ENCODE results near the gene VEGFA. TPM values are rescaled to one million over a fixed set of nuclear protein-coding genes. Genes with fewer than 3 reads are reported as not detected.

The VEGFA gene
- total RNA-seq, 1 donor from 2014 or later = 120 TPM

DNA sequence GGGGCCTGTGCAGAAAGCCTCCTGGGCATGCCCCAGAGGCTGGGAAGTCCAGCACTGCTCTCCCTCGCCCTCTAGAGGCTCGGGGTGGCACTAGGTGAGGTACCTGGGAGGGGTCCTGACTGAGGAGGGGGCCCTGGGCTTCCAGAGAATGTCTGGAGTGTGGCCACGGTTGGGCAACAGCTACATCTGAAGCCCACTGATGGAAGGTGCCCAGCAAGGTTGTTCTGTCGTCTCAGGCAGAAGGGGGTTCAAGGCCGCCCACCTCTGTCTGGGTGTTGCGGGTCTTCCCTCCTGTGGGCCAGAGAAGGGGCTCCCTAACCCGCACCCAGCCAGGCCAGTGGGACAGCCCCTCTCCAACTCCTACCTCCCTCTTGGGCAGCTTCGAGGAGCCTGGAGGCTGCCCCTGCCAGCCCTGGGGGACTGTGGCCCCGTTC, 11.4 kb upstream of the VEGFA start:
- no peak for DNase-seq (ENCODE audit: low read depth)
- TF ChIP-seq, protein P1, sequence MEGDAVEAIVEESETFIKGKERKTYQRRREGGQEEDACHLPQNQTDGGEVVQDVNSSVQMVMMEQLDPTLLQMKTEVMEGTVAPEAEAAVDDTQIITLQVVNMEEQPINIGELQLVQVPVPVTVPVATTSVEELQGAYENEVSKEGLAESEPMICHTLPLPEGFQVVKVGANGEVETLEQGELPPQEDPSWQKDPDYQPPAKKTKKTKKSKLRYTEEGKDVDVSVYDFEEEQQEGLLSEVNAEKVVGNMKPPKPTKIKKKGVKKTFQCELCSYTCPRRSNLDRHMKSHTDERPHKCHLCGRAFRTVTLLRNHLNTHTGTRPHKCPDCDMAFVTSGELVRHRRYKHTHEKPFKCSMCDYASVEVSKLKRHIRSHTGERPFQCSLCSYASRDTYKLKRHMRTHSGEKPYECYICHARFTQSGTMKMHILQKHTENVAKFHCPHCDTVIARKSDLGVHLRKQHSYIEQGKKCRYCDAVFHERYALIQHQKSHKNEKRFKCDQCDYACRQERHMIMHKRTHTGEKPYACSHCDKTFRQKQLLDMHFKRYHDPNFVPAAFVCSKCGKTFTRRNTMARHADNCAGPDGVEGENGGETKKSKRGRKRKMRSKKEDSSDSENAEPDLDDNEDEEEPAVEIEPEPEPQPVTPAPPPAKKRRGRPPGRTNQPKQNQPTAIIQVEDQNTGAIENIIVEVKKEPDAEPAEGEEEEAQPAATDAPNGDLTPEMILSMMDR (conservative IDR thresholded peaks at IDR 0.05; ENCODE audit: low read depth, low read length) = peak; percentile 82

DNA sequence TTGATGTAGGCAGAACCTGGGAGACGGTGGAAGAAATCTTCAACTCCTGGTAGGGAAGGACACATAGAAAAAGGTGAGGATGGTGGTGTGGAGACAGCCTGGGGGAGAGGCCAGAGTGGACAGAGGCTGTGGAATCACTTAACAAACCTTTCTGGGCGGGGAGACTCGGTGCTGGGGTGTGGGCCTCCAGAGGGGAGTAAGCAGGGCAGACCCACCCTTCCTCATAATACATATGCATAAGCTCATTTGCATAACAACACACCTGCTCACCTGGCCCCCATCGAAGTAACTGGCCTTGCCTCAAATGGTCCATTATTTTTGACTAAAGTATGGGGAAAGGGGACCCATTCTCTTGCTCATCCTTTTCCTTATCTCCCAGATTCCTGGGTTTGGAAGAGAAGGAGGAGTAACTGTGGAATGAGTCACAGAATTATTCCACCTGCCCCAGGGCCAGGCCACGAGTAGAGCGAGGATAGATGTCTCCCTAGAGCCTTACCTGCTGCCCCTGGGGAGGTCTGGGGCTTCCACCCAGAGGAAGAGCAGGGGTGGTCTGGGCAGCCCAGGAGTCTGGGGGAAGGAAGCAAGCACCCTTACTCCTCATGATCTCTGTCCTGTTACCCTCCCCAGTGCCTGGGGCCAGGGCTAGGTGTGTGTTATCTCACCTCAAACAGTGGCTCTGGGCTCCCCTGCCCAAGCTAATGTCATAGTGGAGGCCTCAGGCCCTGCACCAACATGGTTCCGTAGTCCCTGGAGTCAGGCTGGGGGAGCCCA, 10.7 kb upstream of the VEGFA start:
- DNase-seq (ENCODE audit: low read depth) = no peak
- TF ChIP-seq, protein P1 (conservative IDR thresholded peaks at IDR 0.05; ENCODE audit: low read depth, low read length) = no peak
- no peak overlapping the region for H3K4me3 ChIP-seq (ENCODE audit: low read depth, low read length)

More for the DNA sequence above, 11.4 kb upstream of the VEGFA start:
- no peak overlapping the region for H3K4me3 ChIP-seq (ENCODE audit: low read depth, low read length)

DNA sequence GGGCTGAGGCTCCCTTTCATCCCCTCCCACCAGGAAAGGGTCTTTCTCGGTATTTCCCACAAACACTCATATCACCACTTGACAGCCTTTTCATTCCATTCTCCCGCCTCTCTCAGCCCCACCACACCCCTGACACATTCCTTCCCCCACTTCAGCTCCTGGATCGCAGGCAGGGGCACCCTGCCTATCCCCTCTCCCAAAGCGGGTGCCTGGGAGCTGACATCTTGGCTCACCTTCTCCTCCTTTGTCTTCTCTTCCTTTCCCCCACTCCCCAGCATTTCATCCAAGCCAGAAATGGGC, 10.2 kb upstream of the VEGFA start:
- DNase-seq (ENCODE audit: low read depth) = no peak
- TF ChIP-seq, protein P1 (conservative IDR thresholded peaks at IDR 0.05; ENCODE audit: low read depth, low read length) = no peak
- no peak overlapping the region for H3K4me3 ChIP-seq (ENCODE audit: low read depth, low read length)

DNA sequence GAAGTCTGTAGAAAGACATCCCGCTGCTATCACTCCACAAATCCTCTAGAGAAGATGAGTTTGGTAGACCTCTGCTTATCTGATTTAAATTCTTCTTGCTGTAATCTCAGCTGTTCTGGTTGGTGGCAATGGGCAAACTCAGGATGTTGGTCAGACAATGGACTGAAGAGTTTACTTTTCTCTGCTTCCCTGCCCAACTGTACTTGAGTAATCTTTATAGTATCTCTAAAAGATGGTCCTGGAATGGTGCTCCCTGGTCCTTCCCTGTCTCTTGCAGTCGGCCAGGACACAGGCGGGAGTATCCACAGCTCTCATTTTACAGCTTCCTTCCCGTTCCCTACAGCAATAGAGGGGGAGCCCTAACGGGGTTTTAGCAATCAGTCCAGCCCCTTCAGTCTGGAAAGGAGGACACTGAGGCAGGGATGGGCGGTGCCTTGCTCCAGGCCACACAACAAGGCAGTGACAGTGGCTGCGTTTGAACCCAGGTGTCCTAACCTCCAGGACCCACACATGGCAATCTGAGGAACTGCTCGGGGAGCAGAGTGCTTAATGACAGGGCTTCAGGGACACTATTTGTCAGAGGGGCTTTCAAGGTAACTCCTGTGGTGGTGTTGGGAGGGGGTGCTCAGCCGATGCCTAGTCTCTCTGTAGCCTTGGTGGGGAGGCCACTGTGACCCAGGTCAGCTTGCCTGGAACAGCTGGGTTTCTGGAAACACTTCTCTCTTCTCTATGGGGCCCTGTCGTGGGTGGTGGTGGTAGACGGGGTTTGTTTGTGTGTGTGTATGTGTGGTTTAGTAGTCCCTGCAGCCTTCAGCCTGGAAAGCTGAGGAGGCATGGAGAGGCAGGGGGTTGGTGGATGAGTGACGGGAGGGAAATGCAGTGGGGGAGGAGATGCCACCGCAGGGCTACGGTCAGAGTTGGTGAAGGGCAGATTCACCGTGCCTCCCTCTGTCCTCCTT, 9.5 kb upstream of the VEGFA start:
- no peak for DNase-seq (ENCODE audit: low read depth)
- TF ChIP-seq, protein P1 (conservative IDR thresholded peaks at IDR 0.05; ENCODE audit: low read depth, low read length) = no peak
- no peak overlapping the region for H3K4me3 ChIP-seq (ENCODE audit: low read depth, low read length)

DNA sequence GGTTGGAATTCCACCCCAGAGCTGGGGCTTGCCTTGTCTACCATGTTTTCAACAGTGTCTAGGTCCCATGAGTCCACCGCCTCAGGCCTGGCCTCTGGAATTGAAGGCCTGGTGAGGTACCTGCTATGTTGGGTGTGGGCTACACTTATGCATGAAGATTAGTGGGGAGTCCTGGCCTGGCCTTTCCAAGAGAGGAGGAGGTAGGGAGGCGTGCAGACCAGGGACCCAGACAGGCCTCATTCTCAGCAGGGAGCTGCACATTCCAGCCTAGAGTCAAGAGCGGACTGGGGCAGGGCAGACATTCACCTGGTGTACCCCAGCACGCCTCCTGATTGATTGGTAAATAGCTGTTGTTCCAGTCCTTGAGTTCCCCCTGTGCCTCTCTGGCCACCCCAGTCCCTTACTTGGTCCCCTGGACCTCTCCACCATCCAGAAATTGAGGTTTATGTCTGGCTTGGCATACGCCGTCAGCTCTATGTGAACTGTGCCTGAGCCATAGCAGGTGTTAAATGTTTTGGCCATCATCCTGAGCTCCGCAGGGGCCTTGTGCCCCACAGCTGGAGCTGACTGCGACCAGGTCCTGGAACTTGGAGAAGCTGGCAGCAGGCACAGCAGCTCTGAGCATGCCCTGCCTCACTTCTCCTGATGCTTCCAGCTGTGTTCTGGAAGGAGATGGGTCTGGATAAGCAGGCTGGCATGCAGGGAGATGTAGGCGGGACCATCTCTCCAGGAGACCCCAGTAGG, 8.2 kb upstream of the VEGFA start:
- TF ChIP-seq, protein P1 (conservative IDR thresholded peaks at IDR 0.05; ENCODE audit: low read depth, low read length) = no peak
- no peak overlapping the region for H3K4me3 ChIP-seq (ENCODE audit: low read depth, low read length)
- DNase-seq (ENCODE audit: low read depth) = no peak

DNA sequence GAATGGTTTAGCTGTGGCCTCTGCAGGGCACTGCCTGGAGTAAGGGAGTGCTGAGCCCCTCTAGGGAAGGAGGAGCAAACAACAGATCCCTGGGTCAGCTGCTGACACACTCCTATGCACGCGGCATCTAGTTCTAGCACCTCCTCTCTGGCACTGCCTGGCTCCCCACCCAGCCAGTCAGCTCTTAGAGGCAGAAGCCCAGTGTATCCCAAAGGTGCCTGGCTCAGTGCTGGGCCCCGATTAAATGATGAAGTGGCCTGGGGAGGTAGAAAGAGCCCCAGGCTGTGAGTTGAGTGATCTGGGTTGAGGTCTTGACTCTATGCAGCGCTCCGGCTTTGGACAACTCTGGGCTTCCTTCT, 7.6 kb upstream of the VEGFA start:
- TF ChIP-seq, protein P1 (conservative IDR thresholded peaks at IDR 0.05; ENCODE audit: low read depth, low read length) = no peak

More for the DNA sequence above, 7.6 kb upstream of the VEGFA start:
- DNase-seq (ENCODE audit: low read depth) = no peak
- no peak overlapping the region for H3K4me3 ChIP-seq (ENCODE audit: low read depth, low read length)

Data from epithelial cell of proximal tubule (primary cell).